Endometrial microvascular endothelial cells (primary cell): Measurements from ENCODE around the gene KISS1R. TPM values are rescaled to one million over a fixed set of nuclear protein-coding genes. Genes with fewer than 3 reads are reported as not detected.

ENCODE experiments used
- in situ Hi-C: cut with HindIII; loops from 2 replicates; pipeline ENCODE4 v1.10.0; 2017; ENCODE audit warnings: low sequenced_read_pairs, low pct_unique_long_range_greater_than_20kb; ENCODE audit errors: inconsistent ontology term
- total RNA-seq: library from RNA; depleted of rRNA; stranded (reverse); fragments of >200 nt; gene quantifications from one replicate; pipeline ENCODE4 v1.2.3, GENCODE V29; 2015; ENCODE audit errors: inconsistent ontology term

Gene KISS1R
- total RNA-seq, 1 donor from 2014 or later: not detected

- in situ Hi-C loops: no loop called here
Observed at GRCh38 chr19:916645-917322, 349 bp upstream of the KISS1R start.

DNA sequence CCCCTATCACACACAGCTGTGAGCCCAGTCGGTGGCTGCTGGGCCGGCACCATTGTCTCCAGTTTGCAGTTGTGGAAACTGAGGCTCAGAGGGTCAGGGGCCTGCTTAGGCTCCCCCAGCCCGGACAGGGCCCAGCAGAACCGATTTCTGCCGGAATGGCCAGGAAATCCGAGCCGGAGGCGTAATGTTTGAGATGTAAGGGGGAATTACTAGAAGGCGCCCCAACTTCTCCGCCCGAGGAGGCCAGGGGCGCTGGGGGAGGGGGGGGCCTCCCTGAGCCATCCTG is 962 bp downstream of the KISS1R start:
- in situ Hi-C loops: no loop called here

DNA sequence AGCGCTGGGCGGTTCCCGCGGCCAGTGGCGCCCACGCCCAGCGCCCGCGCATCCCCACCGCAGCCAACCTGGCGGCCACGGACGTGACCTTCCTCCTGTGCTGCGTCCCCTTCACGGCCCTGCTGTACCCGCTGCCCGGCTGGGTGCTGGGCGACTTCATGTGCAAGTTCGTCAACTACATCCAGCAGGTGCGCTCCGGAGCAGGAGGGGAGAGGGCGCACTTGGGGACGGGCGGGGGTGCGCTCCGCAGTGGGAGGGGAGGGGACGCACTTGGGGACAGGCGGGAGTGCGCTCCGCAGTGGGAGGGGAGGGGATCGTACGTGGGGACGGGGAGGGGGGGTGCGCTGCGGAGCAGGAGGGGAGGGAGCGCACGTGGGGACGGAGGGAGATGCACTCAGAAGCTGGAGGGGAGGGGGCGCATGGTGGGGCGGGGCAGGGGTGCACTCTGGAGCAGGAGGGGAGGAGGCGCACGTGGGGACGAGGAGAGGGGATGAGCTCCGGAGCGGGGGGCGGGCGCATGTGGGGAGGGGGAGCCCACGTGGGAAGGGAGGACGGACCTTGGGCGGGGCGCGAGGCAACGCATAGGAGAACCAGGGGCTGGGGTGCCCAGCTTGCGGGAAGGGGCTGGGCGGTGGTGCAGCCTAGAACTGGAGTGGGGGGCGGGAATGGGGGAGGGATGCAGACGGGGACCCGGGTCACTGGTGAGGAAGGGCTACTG is 1.5 kb downstream of the KISS1R start:
- in situ Hi-C loops: no loop called here

DNA sequence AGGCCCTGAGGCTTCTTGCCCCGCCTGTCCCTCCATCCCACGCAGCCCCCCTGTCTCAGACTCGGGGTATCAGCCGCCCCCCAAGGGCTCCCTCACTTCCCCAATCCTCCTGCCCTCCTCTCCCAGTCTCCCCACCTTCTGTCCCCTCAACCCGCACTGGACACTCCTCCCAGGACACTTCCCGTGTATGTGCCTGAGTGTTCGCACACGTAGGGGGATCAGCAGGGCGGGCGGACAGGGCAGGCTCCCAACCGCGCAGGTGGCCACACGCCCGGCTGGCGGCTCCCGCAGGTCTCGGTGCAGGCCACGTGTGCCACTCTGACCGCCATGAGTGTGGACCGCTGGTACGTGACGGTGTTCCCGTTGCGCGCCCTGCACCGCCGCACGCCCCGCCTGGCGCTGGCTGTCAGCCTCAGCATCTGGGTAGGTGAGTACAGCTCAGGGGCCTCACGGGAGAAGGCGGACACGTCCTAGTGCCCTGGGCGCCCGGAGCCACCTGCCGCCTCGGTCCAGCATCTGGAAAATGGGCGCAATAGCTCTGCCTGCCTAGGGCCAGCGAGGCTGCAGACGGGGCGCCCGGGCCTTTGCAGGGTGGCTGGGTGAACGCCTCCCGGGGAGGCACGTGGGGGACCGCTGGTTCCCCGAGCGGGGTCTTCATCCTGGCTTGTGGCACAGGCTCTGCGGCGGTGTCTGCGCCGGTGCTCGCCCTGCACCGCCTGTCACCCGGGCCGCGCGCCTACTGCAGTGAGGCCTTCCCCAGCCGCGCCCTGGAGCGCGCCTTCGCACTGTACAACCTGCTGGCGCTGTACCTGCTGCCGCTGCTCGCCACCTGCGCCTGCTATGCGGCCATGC is 2.3 kb downstream of the KISS1R start:
- in situ Hi-C loops: no loop called here

DNA sequence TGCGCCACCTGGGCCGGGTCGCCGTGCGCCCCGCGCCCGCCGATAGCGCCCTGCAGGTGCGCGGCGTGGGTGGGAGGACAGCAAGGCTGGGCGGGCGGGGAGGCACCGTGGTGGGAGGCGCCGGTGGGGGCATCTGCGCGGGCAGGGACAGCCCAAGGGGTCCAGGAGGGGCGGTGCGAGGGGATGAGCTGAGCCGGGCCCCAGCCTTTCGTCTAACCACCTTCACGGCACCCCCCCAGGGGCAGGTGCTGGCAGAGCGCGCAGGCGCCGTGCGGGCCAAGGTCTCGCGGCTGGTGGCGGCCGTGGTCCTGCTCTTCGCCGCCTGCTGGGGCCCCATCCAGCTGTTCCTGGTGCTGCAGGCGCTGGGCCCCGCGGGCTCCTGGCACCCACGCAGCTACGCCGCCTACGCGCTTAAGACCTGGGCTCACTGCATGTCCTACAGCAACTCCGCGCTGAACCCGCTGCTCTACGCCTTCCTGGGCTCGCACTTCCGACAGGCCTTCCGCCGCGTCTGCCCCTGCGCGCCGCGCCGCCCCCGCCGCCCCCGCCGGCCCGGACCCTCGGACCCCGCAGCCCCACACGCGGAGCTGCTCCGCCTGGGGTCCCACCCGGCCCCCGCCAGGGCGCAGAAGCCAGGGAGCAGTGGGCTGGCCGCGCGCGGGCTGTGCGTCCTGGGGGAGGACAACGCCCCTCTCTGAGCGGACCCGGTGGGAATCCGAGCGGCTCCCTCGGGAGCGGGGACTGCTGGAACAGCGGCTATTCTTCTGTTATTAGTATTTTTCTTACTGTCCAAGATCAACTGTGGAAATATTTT is 3.1 kb downstream of the KISS1R start:
- in situ Hi-C loops: no loop called here

- in situ Hi-C loops: no loop called here
Observed at GRCh38 chr19:924553-925086, 7.5 kb downstream of the KISS1R start.

- in situ Hi-C loops: no loop called here
Observed at GRCh38 chr19:925087-925525, 8.0 kb downstream of the KISS1R start.

GRCh38 chr19:925526-926322 is 8.6 kb downstream of the KISS1R start, which contains the start of gene ARID3A:
Gene ARID3A (plus strand): TSS chr19:926035. CDS start chr19:929529, 3,494 bp downstream.
- in situ Hi-C loops: no loop called here

- in situ Hi-C loops: no loop called here
Observed at GRCh38 chr19:926323-926588, 9.1 kb downstream of the KISS1R start.

GRCh38 chr19:926589-927350 is 9.6 kb downstream of the KISS1R start:
- in situ Hi-C loops: no loop called here

DNA sequence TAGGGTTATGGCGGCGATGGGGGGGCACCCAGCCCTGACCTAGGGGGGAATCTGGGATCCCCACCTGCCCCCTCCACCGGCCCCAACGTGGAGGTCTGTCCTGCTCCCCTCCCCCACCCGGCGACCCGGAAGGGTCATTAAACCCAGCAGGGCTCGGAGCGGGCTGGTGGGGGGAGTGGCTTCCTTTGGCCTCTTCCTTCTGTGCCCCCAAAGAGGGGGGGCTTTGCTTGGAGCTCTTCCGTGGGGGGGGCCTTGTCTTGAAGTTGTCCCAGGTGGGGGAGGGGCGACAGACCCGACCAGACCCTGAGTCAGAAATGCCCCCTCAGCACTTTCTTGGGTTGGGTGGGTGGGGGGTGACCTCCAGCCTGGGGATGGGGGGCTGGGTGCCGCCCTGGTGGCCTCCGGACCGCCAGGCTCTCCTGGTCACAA is 10.2 kb downstream of the KISS1R start:
- in situ Hi-C loops: no loop called here

DNA sequence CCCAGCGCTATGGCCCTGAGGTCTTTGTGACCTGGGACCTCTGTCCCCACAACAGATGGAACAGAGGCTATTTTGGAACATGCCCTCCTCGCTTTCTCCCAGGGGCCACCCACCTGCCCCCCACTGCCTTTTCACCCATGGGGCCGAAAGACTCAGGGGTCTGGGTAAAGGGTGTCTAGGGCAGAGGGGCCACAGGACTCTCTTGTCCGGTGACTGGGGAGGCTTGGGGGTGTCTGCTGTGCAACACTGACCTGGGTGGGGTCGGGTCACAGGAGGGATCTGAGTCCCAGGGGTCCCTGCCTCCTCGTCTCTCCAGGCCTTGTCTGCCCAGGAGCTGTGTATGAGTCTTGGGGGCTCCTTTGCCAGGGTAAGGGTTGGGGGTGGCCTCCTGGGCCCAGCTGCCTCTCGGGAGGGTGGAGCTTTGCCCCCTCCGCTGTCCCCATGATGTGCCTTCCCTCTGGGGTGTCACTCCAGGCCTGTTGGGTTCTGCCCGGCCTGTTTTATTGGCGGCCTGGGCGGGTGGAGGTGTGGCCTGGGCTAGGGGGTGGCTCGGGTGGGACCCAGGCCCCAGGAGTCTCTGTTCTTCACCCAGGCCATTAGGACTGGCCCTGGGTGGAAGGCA is 10.8 kb downstream of the KISS1R start:
- in situ Hi-C loops: no loop called here

DNA sequence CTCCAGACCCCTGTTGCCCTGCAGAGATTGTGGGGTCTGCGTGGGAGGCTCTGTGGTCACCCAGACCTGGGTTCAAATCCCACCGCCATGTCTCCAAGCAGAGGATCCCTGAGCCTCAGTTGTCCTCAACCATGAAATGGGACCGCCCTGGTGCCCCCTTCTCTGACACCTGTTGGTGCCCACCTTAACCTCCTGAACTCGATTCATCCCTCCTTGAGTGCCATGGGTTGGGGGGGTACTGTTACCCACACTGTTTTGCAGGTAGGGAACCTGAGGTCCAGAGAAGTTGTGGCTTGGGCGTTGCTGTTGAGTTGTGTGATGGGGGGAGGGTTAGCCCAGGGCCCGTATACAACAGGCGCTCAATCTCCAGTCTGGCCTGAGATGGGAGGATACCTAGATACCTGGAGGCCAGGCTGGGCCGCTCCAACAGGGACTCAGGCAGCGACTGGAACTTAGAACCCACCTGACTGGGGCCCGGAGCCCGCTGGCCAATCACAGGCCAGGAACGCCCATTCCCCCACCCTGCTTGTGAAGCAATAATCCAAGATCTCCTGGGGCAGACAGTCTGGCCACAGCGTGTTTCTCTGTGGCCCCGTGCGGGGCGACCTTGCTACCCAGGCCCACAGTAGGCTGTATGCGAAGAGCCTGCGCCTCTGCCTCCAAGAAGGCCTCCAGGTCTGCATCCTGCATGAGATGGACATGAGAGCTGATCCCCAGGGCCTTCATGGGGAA is 11.5 kb downstream of the KISS1R start:
- in situ Hi-C loops: no loop called here

GRCh38 chr19:929203-929890 is 12.2 kb downstream of the KISS1R start:
- in situ Hi-C loops: no loop called here

GRCh38 chr19:929891-930258 is 12.7 kb downstream of the KISS1R start:
- in situ Hi-C loops: no loop called here
